NT2/D1 (cell line): ENCODE data around the gene HPS1.
A peak's percentile ranks its signal among the peaks of the same experiment; 100 is the strongest.

Experiments
- DNase-seq: peaks from one replicate; pipeline ENCODE4 v3.0.0-alpha.2; 2011; ENCODE audit warnings: low read depth, low spot score
- H3K27me3 ChIP-seq: 2 replicates; pipeline ENCODE4 v1.6.0; 2011; ENCODE audit warnings: mild to moderate bottlenecking; ENCODE audit not compliant: insufficient read length, insufficient read depth
- H3K36me3 ChIP-seq: 2 replicates; pipeline ENCODE4 v1.6.1; 2011; ENCODE audit warnings: mild to moderate bottlenecking, low read length, mixed read lengths; ENCODE audit not compliant: insufficient read depth, insufficient read length
- H3K4me1 ChIP-seq: 2 replicates; pipeline ENCODE4 v1.5.1; 2011; ENCODE audit not compliant: insufficient read depth, insufficient read length
- H3K4me3 ChIP-seq: 2 replicates; pipeline ENCODE4 v1.5.1; 2011; ENCODE audit warnings: low read depth; ENCODE audit not compliant: insufficient read length
- H3K9ac ChIP-seq: 2 replicates; pipeline ENCODE4 v1.6.0; 2011; ENCODE audit warnings: low read depth; ENCODE audit not compliant: insufficient read length
- H3K9me3 ChIP-seq: 2 replicates; pipeline ENCODE4 v1.5.1; 2011; ENCODE audit warnings: mild to moderate bottlenecking, low read length; ENCODE audit not compliant: insufficient read depth
- SUZ12 ChIP-seq: IDR thresholded peaks from 2 replicates; pipeline ENCODE4 v1.6.1; 2011; ENCODE audit not compliant: insufficient read length, insufficient read depth; ENCODE audit errors: extremely low read depth
- YY1 ChIP-seq: IDR thresholded peaks from 2 replicates; pipeline ENCODE4 v1.6.1; 2011; ENCODE audit not compliant: insufficient read length, insufficient read depth
- ZNF274 ChIP-seq: IDR thresholded peaks from 2 replicates; pipeline ENCODE4 v1.6.1; 2011; ENCODE audit warnings: mild to moderate bottlenecking, low read depth, low read length

HPS1 gene

GRCh38 chr10:98485959-98486358 lies 39.2 kb upstream of the HPS1 start:
- TF ChIP-seq SUZ12 (no peak), YY1 (no peak), ZNF274 (no peak)
- Histone ChIP-seq H3K36me3 (no peaks in the 10 kb centered on the region), H3K4me3 (no peak overlapping the region), H3K9ac (no peak overlapping the region), H3K4me1 (no peaks in the 10 kb centered on the region), H3K27me3 (no peaks in the 10 kb centered on the region), H3K9me3 (0 out of 2 replicates have a peak, but pooled peaks cover 6% of the 10 kb centered on the region)
- no peak for DNase-seq

DNA sequence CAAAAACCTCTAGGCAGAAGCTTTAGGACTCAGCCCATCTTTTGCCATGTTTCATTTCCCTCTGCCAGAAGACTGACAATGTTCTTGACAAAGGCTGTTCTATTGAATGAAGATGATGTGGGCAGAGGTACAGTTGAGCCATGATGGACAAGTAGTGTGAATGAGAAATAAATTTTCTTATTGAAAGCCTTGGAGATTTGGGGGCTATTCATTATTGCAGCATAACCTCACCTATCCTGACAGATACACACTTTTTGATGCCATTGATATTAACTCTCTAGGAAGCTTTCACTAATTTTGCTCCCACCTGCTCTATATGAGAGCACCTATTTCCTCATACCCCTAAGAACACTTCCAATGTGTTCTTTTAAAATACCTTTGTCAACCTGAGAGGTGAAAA lies 36.9 kb upstream of the HPS1 start:
- no peaks in the 10 kb centered on the region for H3K27me3 ChIP-seq
- no peaks in the 10 kb centered on the region for H3K4me1 ChIP-seq
- 0 out of 2 replicates have a peak, but pooled peaks cover 6% of the 10 kb centered on the region for H3K9me3 ChIP-seq
- H3K9ac ChIP-seq: no peak overlapping the region
- no peaks in the 10 kb centered on the region for H3K36me3 ChIP-seq
- H3K4me3 ChIP-seq: no peak overlapping the region
- no peak for TF ChIP-seq ZNF274
- TF ChIP-seq SUZ12: no peak
- no peak for TF ChIP-seq YY1
- DNase-seq: no peak

DNA sequence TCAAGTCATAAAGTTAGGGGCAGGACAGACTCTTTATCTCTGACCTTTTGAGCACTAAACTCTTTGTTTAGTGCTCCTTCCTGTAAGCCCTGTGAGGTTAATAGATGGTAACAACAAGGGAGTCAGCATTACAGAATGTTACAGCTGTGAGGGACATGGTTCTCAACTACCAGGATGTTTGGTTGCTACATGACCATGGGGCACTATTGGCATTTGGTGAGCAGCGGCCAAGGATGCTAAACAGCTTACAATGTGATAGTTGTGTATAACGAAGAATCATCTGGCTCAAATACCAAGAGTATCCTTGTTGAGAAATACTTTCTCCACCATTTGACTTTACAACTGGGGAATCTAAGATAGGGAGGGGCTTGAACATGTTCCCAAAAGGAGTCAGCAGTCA lies 35.4 kb upstream of the HPS1 start:
- Histone ChIP-seq H3K4me3 (no peak overlapping the region), H3K9ac (no peak overlapping the region), H3K27me3 (no peaks in the 10 kb centered on the region), H3K36me3 (no peaks in the 10 kb centered on the region), H3K4me1 (no peaks in the 10 kb centered on the region), H3K9me3 (0 out of 2 replicates have a peak, but pooled peaks cover 6% of the 10 kb centered on the region)
- no peak for TF ChIP-seq ZNF274
- TF ChIP-seq SUZ12: no peak
- no peak for TF ChIP-seq YY1
- DNase-seq: no peak

GRCh38 chr10:98481404-98481945 lies 34.7 kb upstream of the HPS1 start:
- 0 out of 2 replicates have a peak, but pooled peaks cover 6% of the 10 kb centered on the region for H3K9me3 ChIP-seq
- no peaks in the 10 kb centered on the region for H3K4me1 ChIP-seq
- no peaks in the 10 kb centered on the region for H3K36me3 ChIP-seq
- DNase-seq: no peak
- no peak overlapping the region for H3K4me3 ChIP-seq
- no peak overlapping the region for H3K9ac ChIP-seq
- no peaks in the 10 kb centered on the region for H3K27me3 ChIP-seq
- TF ChIP-seq YY1 (no peak), SUZ12 (no peak), ZNF274 (no peak)

DNA sequence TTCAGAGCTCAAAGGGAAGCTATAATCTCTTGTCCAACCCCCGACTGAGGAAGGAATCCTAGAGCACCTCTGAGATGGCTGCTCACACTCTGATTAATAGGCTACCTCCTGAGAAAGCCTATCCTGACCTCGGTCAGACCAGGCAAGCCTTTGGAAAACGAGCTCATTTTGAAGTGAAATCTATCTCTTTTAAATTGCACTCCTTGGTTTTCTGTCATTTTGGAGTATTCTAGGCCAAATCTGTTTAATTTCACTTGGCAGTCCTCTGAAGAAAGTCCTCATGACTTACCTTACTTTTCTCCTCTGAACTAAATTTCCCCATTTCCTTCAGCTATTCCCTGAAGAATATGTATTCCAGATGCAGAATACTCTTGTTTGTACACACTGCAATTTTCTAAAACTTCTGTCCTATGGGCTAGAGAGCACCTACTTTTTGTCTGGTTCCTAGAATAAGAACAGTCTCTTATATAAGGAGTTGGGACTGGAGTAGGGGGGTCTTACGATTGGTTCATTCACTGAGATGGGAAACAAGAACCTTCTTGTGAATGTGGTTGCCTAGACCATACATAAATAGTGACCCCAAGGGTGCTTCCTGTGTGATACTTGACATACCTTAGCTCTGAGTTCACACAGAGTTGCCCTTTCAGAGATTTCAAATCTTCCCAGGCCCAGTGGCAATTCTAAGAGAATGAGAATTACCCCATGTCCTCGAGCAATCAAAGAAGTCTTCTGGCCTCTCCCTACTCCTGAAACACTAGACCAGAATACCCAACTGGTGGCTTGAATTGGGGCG lies 31.9 kb upstream of the HPS1 start:
- H3K9ac ChIP-seq: no peak overlapping the region
- no peaks in the 10 kb centered on the region for H3K36me3 ChIP-seq
- no peak for TF ChIP-seq YY1
- TF ChIP-seq SUZ12: no peak
- no peak for TF ChIP-seq ZNF274
- no peak overlapping the region for H3K4me3 ChIP-seq
- H3K9me3 ChIP-seq: 0 out of 2 replicates have a peak, but pooled peaks cover 4% of the 10 kb centered on the region
- H3K27me3 ChIP-seq: no peaks in the 10 kb centered on the region
- peak; percentile 23 for DNase-seq
- no peaks in the 10 kb centered on the region for H3K4me1 ChIP-seq

- no peak overlapping the region for H3K9ac ChIP-seq
- H3K36me3 ChIP-seq: no peaks in the 10 kb centered on the region
- no peak for DNase-seq
- TF ChIP-seq SUZ12 (no peak), YY1 (no peak), ZNF274 (no peak)
- H3K9me3 ChIP-seq: no peaks in the 10 kb centered on the region
- no peaks in the 10 kb centered on the region for H3K27me3 ChIP-seq
- H3K4me1 ChIP-seq: no peaks in the 10 kb centered on the region
- H3K4me3 ChIP-seq: no peak overlapping the region
Observed at GRCh38 chr10:98477861-98478260, 31.1 kb upstream of the HPS1 start.

DNA sequence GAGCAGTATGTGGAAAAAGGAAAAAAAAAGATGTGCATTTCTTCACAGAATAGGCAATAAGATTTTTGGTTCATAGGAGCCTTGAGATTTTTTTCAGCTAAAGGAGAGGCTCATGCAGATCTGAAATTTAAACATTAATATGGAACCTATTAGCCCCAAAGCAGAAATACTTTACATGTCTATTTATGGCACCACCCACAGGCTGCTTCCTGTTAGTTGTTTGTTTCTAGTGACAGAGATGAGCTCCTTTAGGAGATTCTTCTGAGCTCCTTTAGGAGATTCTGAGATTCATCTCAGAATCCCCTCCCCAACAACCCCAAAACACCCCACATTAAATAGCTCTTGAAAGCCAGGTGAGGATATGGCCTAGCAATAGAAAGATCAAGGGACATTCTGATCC lies 27.9 kb upstream of the HPS1 start:
- Histone ChIP-seq H3K27me3 (peaks cover 3% of the 10 kb centered on the region), H3K36me3 (no peaks in the 10 kb centered on the region), H3K4me1 (no peaks in the 10 kb centered on the region), H3K9ac (no peak overlapping the region), H3K4me3 (no peak overlapping the region), H3K9me3 (no peaks in the 10 kb centered on the region)
- no peak for DNase-seq
- no peak for TF ChIP-seq YY1
- no peak for TF ChIP-seq ZNF274
- TF ChIP-seq SUZ12: no peak
